ENCODE data around the gene ARFGEF2.

DNA sequence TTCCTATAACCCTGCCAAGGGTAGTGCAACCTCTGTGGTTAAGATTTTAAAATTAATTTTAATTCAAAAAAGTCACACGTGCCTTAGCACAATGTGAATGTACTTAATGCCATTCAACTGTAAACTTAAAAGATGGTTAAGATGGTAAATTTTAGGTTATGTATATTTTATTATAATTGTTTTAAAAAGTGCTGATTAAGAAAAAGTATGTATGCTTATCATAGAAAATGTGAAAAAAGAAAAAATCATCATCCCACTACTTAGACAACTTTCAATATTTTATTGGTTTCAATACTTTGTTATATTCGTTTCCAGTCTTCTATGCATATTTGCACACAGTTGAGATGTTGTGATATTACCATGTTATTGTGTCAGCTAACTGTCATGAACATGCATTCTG lies 18.7 kb downstream of the ARFGEF2 start:
- no peak for TF ChIP-seq POLR2A (IDR thresholded peaks at IDR 0.05; ENCODE audit: low read length)
- TF ChIP-seq GATA1 (IDR thresholded peaks at IDR 0.05; ENCODE audit: low read depth, low read length), result no peak

All from erythroblast (primary cell).